Regular cardiac myocyte (primary cell): Measurements from ENCODE around the gene STXBP5. TPM values are rescaled to one million over a fixed set of nuclear protein-coding genes. Genes with fewer than 3 reads are reported as not detected.

Experiments used
- total RNA-seq: library from RNA; depleted of rRNA; stranded (reverse); fragments of >200 nt; gene quantifications from 2 replicates; pipeline ENCODE4 v1.2.3, GENCODE V29; 2014

Gene STXBP5
- total RNA-seq: 40.8 and 62.0 TPM in 2 replicates

DNA sequence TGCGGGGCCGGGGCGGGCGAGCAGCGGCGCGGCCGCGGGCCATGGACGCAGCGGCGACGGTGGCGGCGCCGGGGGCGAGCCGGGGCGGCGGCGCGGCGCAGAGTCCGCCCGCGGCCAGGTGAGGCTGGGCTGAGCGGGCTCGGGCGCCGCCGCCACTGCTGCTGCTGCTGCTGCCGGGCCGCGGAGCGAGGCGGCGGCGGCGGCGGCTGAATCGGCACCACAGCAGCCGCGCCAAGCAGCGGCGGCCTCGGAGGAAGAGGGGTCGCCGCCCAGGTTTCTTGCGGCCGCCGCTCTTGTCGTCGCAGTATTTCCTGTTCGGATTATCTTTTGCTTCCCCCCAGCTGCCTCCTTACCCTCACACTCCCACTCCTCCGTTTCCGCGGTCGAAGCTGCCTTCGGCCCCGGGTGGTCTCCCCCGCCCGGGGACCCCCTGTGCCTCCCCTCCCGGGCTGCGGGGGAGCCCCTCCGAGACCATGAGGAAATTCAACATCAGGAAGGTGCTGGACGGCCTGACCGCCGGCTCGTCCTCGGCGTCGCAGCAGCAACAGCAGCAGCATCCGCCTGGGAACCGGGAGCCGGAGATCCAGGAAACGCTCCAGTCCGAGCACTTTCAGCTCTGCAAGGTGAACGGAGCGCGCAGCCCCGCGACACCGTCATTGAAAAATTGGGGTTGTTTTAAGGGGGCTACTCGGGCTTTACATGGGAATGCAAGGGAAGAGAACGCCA lies at the start of gene STXBP5:
Gene STXBP5 (plus strand): TSS at position 358 of the 726 bp plus-strand sequence. CDS start 116 bp downstream, at position 474.

